AML-193 (cell line): ENCODE measurements around the gene DDX3Y.

Experiments
- DNase-seq, 2 experiments: peaks; one replicate each; lab custom pipeline; 2025; lab: John Stamatoyannopoulos, UW

DDX3Y gene

GRCh38 chrY:12904618-12905516, at the start of gene DDX3Y:
Gene DDX3Y (plus strand): TSS chrY:12904868. CDS start chrY:12904937, 69 bp downstream.
- no peak for DNase-seq

GRCh38 chrY:12855791-12856275, 48.8 kb upstream of the DDX3Y start:
- no peak for DNase-seq

DNA sequence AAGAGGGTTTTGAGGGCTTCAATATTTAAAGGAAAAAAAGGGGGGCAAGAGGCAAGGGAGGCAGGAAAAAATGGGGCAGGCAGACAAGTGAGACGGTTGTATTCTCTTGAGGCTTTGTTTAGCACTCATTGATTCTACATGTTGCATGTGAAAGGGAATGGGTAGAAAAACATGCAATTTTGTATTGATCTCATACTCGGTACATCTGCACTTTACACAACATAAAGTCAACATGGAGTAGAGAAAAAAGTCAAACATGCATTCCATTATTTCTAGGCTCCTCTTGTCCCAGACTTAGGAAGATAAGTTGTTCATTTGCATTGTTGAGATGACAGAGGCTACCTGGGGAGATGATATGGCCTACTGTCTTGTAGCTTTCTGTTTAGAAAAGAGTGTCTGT, 36.7 kb upstream of the DDX3Y start:
- DNase-seq, result no peak

- DNase-seq, result no peak
These were observed 7.7 kb upstream of the DDX3Y start for GRCh38 chrY:12896973-12897372.

GRCh38 chrY:12898604-12899003, 6.1 kb upstream of the DDX3Y start:
- DNase-seq, result no peak

GRCh38 chrY:12905517-12905872, 827 bp downstream of the DDX3Y start:
- no peak for DNase-seq

DNA sequence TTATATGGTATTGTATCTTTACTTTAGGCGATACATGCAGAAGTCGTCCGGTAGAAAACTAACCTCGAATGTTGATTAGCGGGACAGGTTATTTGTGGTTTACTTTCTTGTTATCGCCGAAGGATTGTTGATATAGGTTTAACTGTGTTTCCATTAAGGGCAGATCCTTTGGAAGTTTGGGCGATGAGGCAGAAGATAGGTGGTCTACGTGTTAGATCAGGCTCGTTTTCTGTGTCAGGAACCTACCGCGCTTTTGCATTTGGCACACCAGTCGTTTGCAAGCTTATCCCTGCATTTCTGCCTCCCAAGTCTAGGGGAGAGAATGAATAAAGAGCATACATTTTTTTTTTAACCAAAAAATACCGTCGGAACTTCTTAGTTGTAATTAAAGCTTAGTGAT, 1.2 kb downstream of the DDX3Y start:
- DNase-seq, result no peak

DNA sequence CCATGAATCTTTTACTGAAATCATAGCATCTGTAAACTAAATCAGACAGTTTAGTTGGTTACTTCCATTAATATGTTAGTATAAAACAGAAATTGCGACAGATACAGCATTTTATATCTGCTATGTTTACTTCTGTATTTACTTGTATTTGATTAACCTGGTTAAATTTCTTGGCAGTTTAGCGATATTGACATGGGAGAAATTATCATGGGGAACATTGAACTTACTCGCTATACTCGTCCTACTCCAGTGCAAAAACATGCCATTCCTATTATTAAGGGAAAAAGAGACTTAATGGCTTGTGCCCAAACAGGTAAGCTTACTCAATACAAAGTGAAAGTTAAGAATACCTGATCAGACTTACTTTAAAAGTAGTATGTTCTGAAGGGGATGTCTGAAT, 8.9 kb downstream of the DDX3Y start:
- no peak for DNase-seq

GRCh38 chrY:12928043-12928442, 23.4 kb downstream of the DDX3Y start:
- no peak for DNase-seq

DNA sequence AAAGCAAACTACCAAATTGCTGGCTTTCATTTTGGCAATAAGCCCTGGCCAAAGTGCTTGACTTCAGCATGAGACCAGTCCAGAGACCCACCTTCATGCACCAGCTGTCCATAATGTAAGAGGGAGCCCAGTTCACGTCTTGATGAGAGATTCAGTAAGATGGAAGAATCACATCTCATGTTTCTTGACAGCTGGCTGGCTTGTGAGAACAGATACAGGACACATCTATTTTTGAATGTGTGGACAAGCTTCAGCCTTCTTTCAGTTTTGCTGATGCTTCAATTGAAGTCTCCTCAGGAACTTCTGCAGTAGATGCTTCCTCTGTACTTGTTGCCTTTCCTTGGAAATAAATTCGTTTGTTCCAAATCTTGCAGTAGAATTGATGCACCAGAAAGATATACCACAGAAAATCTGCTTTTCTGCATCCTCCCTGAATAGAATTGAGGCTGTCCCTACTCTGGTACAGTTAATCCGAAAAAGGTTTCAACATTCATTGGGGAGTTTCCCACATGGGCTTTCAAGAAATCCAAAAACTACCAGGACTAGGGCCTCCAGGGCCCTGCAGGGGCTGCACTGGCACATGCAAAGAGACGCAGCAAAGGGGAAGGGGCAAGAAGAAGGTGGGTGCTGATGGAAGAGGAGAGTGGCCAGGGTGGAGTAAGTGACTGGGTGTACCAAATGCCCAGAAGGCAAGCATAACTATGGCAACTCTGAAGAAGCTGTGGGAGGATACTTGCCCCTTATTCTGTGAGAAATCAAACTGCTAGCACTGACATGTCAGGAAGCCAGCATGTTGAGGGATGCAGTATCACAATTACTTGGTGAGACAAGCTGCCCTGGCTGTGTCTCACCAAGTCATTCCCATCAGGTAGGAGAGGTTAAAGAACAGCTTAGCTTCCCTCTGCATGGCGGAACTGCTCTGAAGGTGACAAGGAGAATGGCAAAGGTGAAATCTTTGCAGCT, 37.3 kb downstream of the DDX3Y start:
- DNase-seq, result no peak
